ENCODE results near the gene SIVA1. TPM values are rescaled to one million over a fixed set of nuclear protein-coding genes. Genes with fewer than 3 reads are reported as not detected.
A peak's percentile ranks its signal among the peaks of the same experiment; 100 is the strongest.

SIVA1 gene
- polyA plus RNA-seq, 3 donors = 102 to 193 (median 156) TPM

DNA sequence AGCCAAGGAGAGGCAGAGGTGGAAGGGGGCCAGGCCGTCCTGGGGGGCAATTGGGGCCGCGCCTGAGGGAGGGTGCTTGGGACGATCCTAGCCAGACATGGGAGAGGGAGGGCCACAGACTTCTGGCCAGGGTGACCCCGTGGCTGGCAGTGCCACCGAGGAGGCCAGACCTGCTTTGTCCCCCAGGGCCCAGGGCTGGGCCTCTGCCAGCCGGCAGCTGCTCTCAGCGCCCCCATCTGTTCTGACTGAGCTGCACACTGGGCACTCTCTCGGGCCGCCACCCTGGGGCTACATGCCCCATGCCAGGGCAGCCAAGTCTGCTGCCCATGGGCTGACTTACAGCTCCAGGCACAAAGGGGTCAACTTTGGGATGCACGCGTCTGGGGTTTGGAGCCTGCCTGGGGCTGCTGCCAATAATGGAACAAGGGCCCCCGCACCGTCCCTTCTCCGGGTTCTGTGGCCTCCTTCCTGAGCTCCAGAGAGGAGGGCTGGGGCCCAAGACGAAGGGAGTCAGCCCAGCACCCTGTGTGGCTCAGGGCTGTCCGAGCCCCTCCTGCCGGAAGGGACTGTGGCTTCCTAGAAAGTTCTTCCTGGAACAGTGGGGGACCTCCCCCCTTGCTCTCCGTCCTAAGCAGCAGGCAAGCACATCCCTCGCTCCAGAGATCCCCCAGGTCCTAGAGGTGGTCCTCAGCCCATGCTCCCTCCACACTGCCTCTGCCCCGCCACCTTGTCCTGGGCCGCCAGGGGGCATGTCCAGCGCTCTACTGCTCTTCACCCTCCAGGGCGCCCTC, 27.8 kb upstream of the SIVA1 start:
- H3K27ac Mint-ChIP-seq = peak overlapping the region in 1 of 7 donors; percentile 30
- Histone ChIP-seq H3K4me1 (ENCODE audit: control insufficient read depth in 1 of 2, insufficient read depth in 2 of 2, low read length in 2 of 2) (peaks cover 14 to 23% of the 10 kb centered on the region in 2 donors), H3K4me3 (replicated peaks in 1 of 3; ENCODE audit: low read depth in 2 of 3, low read length in 3 of 3) (peak overlapping the region in 2 of 3 experiments; percentile 26 to 89), H3K9me3 (replicated peaks in 1 of 2; ENCODE audit: control insufficient read depth in 1 of 2, insufficient read depth in 1 of 2, low read length in 2 of 2) (no peaks in the 10 kb centered on the region), H3K9ac (ENCODE audit: insufficient read depth, low read length, poor library complexity, severe bottlenecking) (no peak overlapping the region), H3K79me2 (ENCODE audit: insufficient read depth, low read length) (no peaks in the 10 kb centered on the region), H3K4me2 (replicated peaks; ENCODE audit: extremely low read depth, low read length, poor library complexity, severe bottlenecking) (peak overlapping the region; percentile 88), H3K36me3 (replicated peaks in 1 of 2; ENCODE audit: control insufficient read depth in 1 of 2, insufficient read depth in 2 of 2, low read length in 2 of 2) (no peaks in the 10 kb centered on the region), H4K20me1 (ENCODE audit: insufficient read depth, low read length) (no peaks in the 10 kb centered on the region), H3K27ac (ENCODE audit: low read depth in 1 of 2, low read length in 2 of 2) (no peak overlapping the region), H3K27me3 (ENCODE audit: control insufficient read depth in 2 of 2, insufficient read depth in 2 of 2, low read length in 2 of 2) (peaks cover 0 to 8% of the 10 kb centered on the region in 2 donors), H2AFZ (ENCODE audit: insufficient read depth, low read depth, low read length, poor library complexity, severe bottlenecking) (peak overlapping the region; percentile 98)
- H3K27me3 Mint-ChIP-seq (ENCODE audit: low read depth in 3 of 3) = peaks cover 3 to 23% (median 9%) of the 10 kb centered on the region in 3 donors
- H3K36me3 Mint-ChIP-seq = no peaks in the 10 kb centered on the region
- H3K4me3 Mint-ChIP-seq = peak overlapping the region; percentile 56 to 76
- TF ChIP-seq, protein P1, sequence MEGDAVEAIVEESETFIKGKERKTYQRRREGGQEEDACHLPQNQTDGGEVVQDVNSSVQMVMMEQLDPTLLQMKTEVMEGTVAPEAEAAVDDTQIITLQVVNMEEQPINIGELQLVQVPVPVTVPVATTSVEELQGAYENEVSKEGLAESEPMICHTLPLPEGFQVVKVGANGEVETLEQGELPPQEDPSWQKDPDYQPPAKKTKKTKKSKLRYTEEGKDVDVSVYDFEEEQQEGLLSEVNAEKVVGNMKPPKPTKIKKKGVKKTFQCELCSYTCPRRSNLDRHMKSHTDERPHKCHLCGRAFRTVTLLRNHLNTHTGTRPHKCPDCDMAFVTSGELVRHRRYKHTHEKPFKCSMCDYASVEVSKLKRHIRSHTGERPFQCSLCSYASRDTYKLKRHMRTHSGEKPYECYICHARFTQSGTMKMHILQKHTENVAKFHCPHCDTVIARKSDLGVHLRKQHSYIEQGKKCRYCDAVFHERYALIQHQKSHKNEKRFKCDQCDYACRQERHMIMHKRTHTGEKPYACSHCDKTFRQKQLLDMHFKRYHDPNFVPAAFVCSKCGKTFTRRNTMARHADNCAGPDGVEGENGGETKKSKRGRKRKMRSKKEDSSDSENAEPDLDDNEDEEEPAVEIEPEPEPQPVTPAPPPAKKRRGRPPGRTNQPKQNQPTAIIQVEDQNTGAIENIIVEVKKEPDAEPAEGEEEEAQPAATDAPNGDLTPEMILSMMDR (IDR thresholded peaks at IDR 0.05) = no peak
- DNase-seq = no peak
- intact Hi-C loops (cut with micrococcal nuclease) = loop anchor here in 1 of 2 donors (5.0 kb wide), 1 partner anchor 72 kb away; the partner anchor contains the start of gene AKT1
- WGBS (ENCODE audit: insufficient coverage) = 71% methylated on average over 24 of the region's 24 CpGs
- peaks cover 8% of the 10 kb centered on the region for H3K4me1 Mint-ChIP-seq
- no peaks in the 10 kb centered on the region for H3K9me3 Mint-ChIP-seq

DNA sequence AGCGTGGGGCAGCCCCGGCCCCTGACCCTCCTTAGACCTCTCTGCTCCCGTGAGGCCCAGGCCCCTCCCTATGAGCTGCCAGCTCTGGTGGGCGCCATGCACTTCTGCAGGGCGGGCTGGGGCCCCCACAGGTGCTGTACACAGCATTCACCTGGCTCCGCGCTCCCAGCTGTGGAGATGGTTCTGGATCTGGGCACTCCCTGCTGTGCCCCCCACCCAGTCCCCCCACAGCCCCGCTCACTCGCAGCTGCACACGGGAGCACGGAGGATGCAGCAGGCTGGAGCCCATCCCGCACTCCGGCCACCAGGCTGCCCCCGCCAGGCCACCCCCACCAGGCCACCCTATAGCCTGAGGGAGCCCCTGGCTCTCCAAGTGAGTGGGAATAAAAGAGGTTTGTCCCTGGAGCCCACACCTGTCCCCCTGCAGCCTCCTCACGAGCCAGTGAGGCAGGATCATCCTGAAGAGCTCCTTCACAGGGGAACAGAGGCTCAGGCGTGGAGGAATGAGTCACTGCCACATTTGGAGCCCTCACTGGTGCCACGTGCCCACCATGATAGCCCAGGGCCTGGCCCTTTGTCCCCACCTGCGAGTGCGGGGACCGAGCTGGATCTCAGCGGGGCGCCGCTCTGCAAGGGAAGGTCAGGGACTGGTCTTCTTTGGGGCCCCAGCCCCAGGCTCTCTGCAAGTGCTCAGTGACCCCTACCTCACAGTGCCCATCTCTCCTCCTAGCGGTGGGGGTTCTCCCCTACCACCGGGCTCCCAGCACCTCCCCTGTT, 27.0 kb upstream of the SIVA1 start:
- Mint-ChIP-seq H3K36me3 (no peaks in the 10 kb centered on the region), H3K27ac (no peak overlapping the region), H3K9me3 (no peaks in the 10 kb centered on the region), H3K4me3 (no peak overlapping the region), H3K4me1 (peaks cover 8% of the 10 kb centered on the region), H3K27me3 (ENCODE audit: low read depth in 3 of 3) (peaks cover 3 to 23% (median 9%) of the 10 kb centered on the region in 3 donors)
- Histone ChIP-seq H3K9me3 (replicated peaks in 1 of 2; ENCODE audit: control insufficient read depth in 1 of 2, insufficient read depth in 1 of 2, low read length in 2 of 2) (no peaks in the 10 kb centered on the region), H3K27me3 (ENCODE audit: control insufficient read depth in 2 of 2, insufficient read depth in 2 of 2, low read length in 2 of 2) (peaks cover 0 to 8% of the 10 kb centered on the region in 2 donors), H3K4me1 (ENCODE audit: control insufficient read depth in 1 of 2, insufficient read depth in 2 of 2, low read length in 2 of 2) (peaks cover 14 to 23% of the 10 kb centered on the region in 2 donors), H3K79me2 (ENCODE audit: insufficient read depth, low read length) (no peaks in the 10 kb centered on the region), H3K27ac (ENCODE audit: low read depth in 1 of 2, low read length in 2 of 2) (no peak overlapping the region), H3K36me3 (replicated peaks in 1 of 2; ENCODE audit: control insufficient read depth in 1 of 2, insufficient read depth in 2 of 2, low read length in 2 of 2) (no peaks in the 10 kb centered on the region), H2AFZ (ENCODE audit: insufficient read depth, low read depth, low read length, poor library complexity, severe bottlenecking) (no peak overlapping the region), H4K20me1 (ENCODE audit: insufficient read depth, low read length) (no peaks in the 10 kb centered on the region), H3K4me2 (replicated peaks; ENCODE audit: extremely low read depth, low read length, poor library complexity, severe bottlenecking) (no peak overlapping the region), H3K9ac (ENCODE audit: insufficient read depth, low read length, poor library complexity, severe bottlenecking) (no peak overlapping the region), H3K4me3 (replicated peaks in 1 of 3; ENCODE audit: low read depth in 2 of 3, low read length in 3 of 3) (no peak overlapping the region)
- 92% methylated on average over 18 of the region's 25 CpGs for WGBS (ENCODE audit: insufficient coverage)
- DNase-seq = no peak
- intact Hi-C loops (cut with micrococcal nuclease) = no loop called here
- TF ChIP-seq, protein P1 (IDR thresholded peaks at IDR 0.05) = no peak

Data from CD14-positive monocyte (primary cell).